HL-60 (cell line): ENCODE data around the gene ERBB4.

Source experiments
- DNase-seq, 2 experiments: peaks; one replicate each; pipeline ENCODE4 v3.0.0-alpha.2; 2010 to 2020; ENCODE audit warnings: low read depth in 1 of 2, low spot score in 1 of 2
- H3K27ac ChIP-seq: fragments of 250-450 bp; sonication (Bioruptor Pico); replicated peaks from 2 replicates; pipeline ENCODE4 v1.5.1; 2020; ENCODE audit warnings: mild to moderate bottlenecking, moderate library complexity
- H3K27me3 ChIP-seq: fragments of 250-450 bp; sonication (Bioruptor Pico); 2 replicates; pipeline ENCODE4 v1.5.1; 2021; ENCODE audit warnings: mild to moderate bottlenecking, moderate library complexity; ENCODE audit not compliant: insufficient read depth, poor library complexity, severe bottlenecking
- H3K4me3 ChIP-seq: replicated peaks from 2 replicates; pipeline ENCODE4 v1.5.1; 2011; ENCODE audit warnings: mild to moderate bottlenecking, control low read depth, low read length; ENCODE audit not compliant: insufficient read depth
- GABPA ChIP-seq: IDR thresholded peaks from 2 replicates; pipeline ENCODE4 v1.6.1; 2012; ENCODE audit warnings: low read depth
- POLR2AphosphoS5 ChIP-seq: IDR thresholded peaks from 2 replicates; pipeline ENCODE4 v1.6.1; 2012; ENCODE audit warnings: low read depth
- REST ChIP-seq: IDR thresholded peaks from 2 replicates; pipeline ENCODE4 v1.6.1; 2012; ENCODE audit warnings: low read depth; ENCODE audit not compliant: insufficient replicate concordance
- SPI1 ChIP-seq: IDR thresholded peaks from 2 replicates; pipeline ENCODE4 v1.6.1; 2012; ENCODE audit warnings: low read depth, mild to moderate bottlenecking, borderline replicate concordance
- TF ChIP-seq, protein P1 (sequence below): IDR thresholded peaks from one replicate; pipeline ENCODE4 v1.5.1; 2011; ENCODE audit warnings: low read length, control low read depth, inconsistent platforms; ENCODE audit not compliant: insufficient read depth

ERBB4 gene

GRCh38 chr2:211762479-211762878 lies 776.1 kb downstream of the ERBB4 start:
- H3K4me3 ChIP-seq: no peak overlapping the region
- no peak overlapping the region for H3K27ac ChIP-seq
- TF ChIP-seq REST: no peak
- no peak for TF ChIP-seq GABPA
- no peak for TF ChIP-seq POLR2AphosphoS5
- TF ChIP-seq, protein P1, sequence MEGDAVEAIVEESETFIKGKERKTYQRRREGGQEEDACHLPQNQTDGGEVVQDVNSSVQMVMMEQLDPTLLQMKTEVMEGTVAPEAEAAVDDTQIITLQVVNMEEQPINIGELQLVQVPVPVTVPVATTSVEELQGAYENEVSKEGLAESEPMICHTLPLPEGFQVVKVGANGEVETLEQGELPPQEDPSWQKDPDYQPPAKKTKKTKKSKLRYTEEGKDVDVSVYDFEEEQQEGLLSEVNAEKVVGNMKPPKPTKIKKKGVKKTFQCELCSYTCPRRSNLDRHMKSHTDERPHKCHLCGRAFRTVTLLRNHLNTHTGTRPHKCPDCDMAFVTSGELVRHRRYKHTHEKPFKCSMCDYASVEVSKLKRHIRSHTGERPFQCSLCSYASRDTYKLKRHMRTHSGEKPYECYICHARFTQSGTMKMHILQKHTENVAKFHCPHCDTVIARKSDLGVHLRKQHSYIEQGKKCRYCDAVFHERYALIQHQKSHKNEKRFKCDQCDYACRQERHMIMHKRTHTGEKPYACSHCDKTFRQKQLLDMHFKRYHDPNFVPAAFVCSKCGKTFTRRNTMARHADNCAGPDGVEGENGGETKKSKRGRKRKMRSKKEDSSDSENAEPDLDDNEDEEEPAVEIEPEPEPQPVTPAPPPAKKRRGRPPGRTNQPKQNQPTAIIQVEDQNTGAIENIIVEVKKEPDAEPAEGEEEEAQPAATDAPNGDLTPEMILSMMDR: no peak
- no peak for TF ChIP-seq SPI1
- DNase-seq: no peak
- H3K27me3 ChIP-seq: no peaks in the 10 kb centered on the region

- no peak for TF ChIP-seq POLR2AphosphoS5
- TF ChIP-seq, protein P1: no peak
- Histone ChIP-seq H3K27me3 (no peaks in the 10 kb centered on the region), H3K27ac (no peak overlapping the region), H3K4me3 (no peak overlapping the region)
- DNase-seq: no peak
Observed at GRCh38 chr2:211760103-211760502, 778.5 kb downstream of the ERBB4 start.

DNA sequence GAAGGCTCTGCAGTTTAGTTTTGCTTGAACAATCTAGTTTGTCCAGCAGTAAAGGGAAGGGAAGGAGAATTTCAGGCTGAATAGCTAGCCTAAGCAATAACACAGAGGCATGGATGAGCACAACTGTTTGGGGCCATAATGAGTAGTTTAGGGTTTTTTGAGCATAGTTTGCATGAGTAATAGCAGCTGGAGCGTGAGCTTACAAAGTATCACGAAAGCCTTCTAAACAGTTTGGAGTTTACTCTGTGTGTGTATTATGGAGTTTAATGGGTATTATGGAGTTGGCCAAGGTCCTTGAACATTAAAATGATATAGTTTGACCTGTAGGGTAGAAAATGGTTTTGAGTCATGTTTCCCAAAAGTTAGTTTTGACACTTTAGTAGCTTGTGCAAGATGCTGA lies 782.3 kb downstream of the ERBB4 start:
- TF ChIP-seq, protein P1: no peak
- TF ChIP-seq GABPA (no peak), POLR2AphosphoS5 (no peak), REST (no peak), SPI1 (no peak)
- Histone ChIP-seq H3K27me3 (no peaks in the 10 kb centered on the region), H3K27ac (no peak overlapping the region), H3K4me3 (no peak overlapping the region)
- no peak for DNase-seq

DNA sequence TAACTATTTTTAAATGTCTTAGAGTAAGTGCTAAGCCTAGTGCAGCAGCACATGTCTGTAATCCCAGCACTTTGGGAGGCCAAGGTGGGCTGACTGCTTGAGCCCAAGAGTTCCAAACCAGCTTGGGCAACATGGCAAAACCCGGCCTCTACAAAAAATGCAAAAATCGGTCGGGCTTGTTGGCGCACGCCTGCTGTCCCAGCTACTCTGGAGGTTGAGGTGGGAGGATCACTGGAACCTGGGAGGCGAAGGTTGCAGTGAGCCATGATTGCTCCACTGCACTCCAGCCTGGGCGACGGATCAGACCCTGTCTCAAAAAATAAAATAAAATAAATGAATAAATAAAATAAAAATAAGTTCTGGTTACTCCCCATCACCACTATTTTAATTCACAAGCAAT lies 783.4 kb downstream of the ERBB4 start:
- Histone ChIP-seq H3K4me3 (no peak overlapping the region), H3K27me3 (no peaks in the 10 kb centered on the region), H3K27ac (no peak overlapping the region)
- no peak for TF ChIP-seq SPI1
- TF ChIP-seq, protein P1: no peak
- no peak for TF ChIP-seq POLR2AphosphoS5
- no peak for TF ChIP-seq REST
- no peak for TF ChIP-seq GABPA
- no peak for DNase-seq
